Amniotic stem cell (primary cell): ENCODE measurements around the gene SLFN11.
"Not testable (repeated sequence)": the region's sequence is repeated elsewhere in the genome, so short reads cannot be mapped to it uniquely, and the experiment has no call there.

Experiments
- DNase-seq: peaks from one replicate; lab custom pipeline; 2025; lab: John Stamatoyannopoulos, UW

The SLFN11 gene

DNA sequence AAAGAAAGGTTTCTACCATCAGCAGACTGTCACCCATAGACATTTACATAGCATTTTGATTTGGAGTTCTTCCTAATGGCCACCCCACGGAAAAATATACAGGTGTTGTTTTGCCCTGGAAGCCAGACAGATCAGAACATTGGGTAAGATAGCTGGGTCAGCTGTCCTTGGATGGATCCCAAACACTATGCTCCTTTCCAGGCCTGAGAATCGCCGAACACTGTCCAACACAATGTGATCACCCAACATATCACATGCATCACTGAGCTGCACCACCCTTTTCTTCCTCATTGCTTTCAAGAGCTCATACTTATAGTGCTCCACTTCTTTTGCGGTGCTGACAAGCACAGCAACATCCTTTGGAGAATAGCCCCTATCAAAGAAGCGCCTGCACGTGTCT lies 21.1 kb downstream of the SLFN11 start:
- no peak for DNase-seq

DNA sequence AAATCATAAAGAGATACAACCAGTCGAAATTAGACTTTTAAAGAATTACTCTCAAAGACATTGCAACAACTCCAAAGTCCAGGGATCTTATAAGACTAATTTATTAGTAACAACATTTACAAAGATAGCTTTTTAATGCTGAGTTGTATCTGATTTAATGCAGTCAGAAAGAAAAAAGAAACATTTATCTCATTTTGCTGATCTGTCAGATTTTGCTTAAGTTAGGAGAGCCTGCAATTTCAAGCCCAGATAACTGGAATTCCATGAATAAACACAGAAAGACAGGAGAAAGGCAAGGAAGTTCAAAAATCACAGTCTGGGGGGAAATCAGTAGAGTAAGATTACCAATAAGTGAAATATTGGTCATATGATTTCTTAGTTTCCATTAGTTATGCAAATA lies 22.9 kb downstream of the SLFN11 start:
- DNase-seq, result no peak

DNA sequence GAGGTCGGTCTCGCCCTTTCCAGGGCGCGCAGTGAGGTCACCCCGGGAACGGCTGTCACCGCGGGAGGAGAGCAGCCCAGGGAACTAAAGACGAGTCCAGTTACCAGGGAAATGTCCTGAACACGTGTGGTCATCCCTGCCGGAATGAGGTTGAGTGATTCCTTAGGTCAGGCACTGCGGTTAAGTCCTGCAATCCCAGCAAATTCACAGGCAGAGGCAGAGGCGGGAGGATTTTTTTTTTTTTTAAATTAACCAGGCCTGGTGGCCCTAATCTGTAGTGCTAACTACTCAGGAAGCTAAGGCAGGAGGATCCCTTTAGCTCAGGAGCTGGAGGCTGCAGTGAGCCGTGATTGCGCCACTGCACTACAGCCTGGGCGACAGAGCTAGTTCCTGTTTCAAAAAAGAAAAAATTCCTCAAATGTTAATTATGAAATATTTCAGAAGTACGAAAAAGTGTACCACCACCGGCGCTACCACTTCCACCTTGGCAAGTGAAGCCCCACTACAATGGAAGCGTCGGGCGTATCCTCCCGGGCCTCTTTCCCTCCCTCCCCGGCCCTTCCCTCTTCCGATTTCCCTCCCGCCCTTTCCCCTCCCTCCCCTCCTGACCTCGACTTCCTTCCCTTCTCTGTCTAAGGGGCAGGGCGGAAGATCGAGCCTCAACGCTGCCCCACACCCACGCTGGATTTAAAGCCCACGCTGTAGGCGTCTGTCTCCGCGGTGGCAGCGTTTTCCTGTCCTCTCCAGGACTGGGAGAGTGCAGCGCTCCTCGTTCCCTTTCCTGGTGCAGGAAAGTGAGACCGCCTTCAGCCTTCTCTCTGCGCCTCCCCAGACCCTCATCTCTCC lies 27.3 kb downstream of the SLFN11 start:
- DNase-seq, result no peak

DNA sequence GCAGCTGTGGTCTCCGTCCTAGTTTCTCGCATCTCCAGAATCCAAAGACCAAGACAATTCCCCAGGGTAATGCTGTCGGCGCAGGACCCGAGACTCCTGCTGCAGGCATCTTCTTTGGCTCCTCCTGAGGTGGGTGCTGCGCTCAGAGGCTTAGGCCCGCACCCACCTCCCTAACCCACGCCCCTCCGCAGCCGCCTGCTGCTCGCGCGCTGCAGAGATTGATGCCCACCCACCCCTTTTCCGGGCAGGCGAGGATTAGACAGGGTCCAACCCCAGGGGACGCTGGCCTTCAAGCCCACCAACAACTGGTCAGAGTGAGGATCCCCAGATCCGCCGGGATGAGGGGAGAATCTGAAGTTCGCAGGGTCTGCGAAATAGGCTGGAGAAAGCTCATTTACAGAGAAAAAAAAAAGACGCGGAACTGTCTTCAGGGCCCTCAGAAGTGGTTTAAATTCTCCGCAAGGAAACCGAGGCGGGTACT lies 27.9 kb downstream of the SLFN11 start:
- no peak for DNase-seq

DNA sequence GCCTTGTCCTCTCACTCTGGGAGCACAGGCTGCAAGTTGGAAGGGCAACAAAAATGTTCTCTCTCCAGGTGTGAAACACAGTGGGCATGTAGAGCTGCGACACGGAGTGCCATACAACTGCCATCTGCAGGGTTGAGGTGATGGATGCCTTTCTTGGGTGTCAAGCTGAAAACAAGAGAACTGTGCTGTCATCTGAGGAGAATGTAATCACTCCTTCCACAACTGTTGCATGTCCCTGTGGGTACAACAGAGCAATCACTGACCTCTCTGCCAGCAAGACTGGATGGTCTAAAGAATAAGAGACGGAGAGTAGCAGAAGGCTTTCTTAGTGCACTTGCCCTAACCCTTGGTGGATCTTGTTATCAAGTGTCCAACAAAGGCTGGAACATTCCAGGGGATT lies 29.2 kb downstream of the SLFN11 start:
- DNase-seq, result no peak

DNA sequence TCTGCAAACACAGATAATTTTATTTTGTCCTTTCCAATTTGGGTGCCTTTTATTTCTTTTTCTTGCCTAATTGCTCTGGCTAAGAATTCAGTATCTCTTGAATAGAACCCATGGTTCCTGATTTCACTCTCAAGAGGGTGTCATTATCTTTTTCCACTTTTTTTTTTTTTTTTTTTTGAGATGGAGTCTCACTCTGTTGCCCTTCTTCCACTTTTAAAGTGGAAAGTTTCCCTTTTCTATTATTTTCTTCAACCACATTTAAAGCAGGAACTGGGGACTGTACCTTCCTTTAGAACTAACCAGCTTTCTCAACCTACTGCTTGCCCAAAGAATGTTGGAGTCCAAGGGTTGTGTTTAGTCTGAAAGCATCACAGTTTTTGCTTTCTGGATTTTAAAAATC lies 31.1 kb downstream of the SLFN11 start:
- no peak for DNase-seq

DNA sequence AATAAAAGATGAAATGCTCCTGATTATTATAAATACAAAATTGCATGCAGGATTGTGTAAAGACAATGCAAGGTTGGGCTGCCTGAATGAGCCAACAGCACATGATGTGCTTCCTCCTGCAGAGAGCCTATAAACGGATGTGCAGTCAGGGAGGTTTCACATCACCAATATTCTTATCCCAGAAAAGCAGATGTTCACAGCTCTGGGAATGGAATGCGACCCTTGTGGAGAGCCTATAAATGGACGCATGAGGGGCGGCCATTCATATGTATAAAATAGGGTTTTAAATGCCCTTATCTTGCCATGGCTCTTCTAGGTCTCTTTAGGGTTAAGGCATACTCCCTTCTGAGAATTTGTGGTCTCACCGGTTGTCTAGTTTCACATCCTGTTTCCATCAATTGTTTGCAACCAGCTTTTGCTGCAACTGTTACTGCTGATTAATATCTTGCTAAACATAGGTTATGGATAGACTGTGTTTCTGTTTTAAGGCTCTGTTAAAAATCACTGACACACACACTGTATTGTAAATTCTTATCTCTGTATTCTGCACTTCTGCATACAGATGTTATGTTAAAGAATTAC lies 31.9 kb downstream of the SLFN11 start:
- DNase-seq, result no peak

DNA sequence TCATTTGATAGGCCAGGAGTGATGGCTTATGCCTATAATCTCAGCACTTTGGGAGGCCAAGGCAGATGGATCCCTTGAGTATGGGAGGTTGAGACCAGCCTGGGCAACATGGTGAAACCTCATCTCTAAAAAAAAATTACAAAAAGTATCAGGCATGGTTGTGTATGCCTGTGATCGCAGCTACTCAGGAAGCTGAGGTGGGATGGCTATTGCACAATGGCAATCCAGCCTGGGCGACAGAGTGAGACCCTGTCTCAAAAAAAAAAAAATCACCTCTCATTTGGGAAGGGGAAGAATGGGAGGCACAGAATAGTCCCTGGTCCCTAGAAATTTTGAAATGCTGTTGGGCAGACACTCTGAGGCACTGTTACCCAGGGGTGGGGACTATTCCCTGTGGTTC lies 35.2 kb downstream of the SLFN11 start:
- DNase-seq, result no peak

DNA sequence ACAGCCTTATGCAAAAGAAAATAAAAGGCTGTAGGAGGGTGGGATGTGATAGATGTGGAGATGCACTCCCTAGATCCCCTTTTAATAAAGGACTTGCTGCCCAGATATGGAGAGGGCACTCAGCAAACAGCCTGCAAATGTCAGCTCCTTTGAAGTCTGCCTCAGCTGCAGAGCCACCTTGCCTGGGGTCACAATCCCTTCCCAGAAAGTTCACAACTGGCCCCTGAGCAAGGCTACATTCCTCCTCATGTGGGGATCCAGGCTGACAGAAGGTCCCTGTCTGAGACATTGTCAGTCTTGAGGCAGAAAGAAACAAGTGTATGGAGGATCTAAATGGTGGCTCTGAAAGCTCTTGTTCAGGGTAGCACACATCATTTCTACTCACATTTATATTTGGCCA lies 36.1 kb downstream of the SLFN11 start:
- no peak for DNase-seq

DNA sequence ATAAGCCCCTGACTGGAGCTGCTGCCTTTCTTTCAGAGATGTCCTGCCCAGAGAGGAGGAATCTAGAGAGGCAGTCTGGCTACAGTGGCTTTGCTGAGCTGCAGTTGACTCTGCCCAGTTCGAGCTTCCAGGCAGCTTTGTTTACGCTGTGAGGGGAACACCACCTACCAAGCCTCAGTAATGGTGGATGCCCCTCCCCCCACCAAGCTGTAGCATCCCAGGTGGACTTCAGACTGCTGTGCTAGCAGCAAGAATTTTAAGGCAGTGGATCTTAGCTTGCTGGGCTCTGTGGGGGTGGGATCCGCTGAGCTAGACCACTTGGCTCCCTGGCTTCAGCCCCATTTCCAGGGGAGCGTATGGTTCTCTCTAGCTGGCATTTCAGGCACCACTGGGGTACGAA lies 39.8 kb downstream of the SLFN11 start:
- DNase-seq, result not testable (repeated sequence)

DNA sequence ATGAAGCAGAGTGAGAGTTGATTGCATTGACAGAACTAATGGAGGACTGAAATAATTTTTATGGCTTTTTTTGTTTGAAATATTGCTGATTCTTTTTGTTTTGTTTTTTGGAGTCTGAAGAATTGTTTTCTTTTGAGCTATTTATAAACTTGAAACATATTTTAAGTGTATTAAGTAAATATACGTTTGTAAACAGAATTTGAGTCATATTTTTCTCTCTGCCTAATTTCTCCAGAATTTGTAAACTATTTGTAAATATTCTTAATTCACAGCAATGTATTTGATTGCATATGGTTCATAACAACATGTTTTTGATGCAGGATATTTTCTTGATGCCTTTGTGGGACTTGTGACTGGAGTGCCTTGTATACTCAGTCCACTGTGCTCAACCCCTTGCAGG lies 50.7 kb downstream of the SLFN11 start:
- DNase-seq, result no peak

DNA sequence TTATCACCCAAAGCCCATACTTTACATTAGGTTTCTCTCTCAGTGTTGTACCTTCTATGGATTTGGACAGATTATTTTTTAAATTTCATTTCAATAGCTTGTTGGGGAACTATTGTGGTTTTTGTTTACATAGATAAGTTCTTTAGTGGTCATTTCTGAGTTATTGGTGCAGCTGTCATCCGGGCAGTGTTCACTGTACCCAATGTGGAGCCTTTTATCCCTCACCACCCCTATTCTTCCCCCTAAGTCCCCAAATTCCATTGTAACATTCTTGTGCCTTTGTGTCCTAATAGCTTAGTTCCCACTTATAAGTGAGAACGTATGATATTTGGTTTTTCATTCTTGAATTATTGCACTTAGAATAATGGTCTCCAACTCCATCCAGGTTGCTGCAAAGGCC lies 57.5 kb downstream of the SLFN11 start:
- no peak for DNase-seq

DNA sequence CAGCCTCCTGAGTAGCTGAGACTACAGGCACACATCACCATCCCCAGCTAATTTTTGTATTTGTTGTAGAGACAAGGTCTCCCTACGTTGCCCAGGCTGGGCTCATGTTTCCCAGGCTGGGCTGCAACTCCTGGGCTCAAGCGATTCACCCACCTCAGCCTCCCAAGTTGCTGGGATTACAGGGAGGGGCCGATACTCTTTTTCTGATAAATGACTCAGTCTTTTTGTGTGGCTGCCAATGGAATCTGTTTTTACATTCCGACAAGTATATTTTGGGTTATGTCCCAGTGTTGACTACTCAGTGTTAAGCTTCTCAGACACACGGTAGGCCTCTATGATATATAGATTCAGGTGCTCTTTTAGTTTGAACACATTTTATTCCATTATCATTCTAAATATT lies 58.1 kb downstream of the SLFN11 start:
- peak; percentile 51 for DNase-seq

DNA sequence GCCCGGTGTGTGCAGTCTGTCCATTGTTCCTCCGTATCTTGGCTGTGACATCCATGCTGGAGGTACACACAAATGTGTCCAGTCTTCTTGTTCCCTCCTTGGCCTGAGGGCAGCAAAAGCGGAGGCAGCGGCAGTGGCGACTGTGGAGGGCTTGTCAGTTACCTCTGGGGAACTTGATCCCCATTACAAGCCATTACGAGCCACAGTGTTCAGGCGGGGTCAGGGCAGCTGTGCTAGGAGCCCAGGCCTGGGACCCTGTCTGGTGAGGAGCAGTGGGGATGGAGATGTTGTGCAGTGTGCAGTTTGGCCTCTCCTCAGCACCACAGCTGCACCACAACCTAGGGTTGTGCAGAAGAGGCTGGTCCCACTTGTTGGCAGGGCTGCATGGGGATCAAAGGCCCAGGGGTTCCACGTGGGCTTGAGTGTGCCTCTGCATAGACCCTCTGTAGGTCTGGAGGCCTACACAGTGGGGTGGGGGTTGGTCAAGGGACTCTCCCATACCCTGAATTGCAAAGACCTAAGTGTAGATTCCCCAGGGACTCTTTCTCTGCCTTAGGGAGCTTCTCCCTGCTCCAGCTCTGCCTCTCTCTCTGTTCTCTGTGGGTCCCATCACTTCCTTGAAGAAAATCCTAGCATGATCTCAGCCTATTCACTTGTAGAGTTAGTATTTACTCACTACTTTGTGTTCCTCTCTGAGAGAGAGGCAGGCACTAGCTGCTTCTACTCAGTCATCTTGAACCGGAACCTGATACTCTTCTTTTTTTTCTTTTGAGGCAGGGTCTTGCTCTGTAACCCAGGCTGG lies 58.8 kb downstream of the SLFN11 start:
- DNase-seq, result no peak

DNA sequence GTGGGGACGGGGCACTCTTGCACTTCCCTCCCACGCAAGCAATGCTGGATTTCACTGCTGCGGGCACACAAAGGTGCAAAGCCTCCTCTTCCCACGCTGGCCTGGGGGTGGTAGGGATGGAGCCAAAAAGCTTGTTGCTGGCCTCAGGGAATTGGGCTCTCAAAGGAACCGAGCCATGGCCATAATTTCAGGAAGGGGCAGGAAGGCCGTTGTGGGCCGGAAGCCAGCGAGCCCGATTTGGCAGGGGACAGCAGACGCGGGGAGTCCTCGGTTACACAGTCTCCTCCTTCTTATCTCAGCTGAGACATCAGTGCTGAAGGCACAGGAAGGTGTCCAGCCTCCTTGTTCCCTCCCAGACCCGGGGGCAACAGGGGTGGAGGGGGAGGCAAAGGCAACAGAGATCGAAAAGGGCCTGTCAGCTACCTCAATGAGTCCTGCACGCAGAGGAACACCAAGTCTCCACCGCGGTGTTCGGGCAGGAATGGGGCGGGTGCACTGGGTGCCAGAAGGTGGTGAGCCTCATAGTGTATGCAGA lies 59.5 kb downstream of the SLFN11 start:
- no peak for DNase-seq

DNA sequence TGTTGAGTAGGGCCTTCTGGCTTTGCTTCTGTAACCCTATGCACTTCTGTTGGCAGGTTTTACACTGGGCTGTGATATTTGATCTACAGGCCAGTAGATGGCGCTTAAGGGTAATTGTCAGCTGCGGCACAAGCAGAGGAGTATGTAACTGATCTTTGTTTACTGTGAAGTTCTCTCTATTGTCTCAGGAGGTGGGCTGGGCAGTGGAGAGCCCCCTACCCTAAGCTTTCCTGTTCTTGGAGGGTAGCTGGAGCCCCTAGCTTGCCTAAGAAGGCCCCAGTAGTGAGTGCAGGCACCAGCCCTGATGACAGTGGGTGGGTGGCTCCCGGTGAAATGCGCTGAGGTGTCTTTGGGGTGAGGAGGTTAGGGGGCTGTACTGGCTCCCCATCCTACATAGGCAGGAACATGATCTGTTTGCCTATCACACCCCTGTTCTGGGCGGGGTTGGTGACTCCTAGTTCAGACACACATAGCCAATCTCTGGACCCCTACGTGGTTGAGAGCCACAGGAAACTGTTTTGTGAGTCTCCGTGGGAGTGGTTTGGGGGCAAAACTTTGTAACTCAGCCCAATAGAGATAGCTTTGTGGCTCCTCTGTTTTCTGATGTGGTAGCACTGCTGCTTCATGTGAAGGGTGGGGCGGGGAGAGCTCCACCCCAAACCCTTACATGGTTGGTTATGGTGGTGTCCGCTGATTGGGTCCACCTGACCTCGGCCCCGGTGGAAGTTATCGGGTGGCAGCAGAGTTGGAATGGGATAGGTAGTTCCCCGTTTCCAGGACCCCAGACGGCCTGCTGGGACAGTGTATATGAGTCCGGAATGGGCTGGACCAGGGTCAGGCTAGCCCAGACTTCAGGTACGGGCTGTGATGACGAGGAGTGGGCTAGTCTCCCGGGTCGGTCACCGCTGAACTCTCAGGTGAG lies 60.4 kb downstream of the SLFN11 start:
- DNase-seq, result peak; percentile 20

DNA sequence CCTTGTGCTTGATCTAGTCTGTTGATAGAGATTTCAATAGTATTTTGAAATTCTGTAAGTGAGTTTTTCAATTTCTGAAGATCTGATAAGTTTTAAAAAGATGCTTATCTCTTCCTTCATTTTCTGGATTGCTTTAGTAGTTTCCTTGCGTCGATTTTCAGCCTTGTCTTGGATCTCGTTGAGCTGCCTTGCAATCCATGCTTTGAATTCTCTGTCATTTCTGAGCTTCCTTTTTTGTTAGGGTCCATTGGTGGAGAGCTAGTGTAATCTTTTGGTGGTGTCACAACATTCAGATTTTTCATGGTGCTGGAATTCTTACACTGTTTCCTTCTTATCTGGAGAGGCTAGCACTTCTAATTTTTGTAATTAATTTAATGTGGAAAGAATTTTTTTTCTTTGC lies 61.1 kb downstream of the SLFN11 start:
- no peak for DNase-seq

DNA sequence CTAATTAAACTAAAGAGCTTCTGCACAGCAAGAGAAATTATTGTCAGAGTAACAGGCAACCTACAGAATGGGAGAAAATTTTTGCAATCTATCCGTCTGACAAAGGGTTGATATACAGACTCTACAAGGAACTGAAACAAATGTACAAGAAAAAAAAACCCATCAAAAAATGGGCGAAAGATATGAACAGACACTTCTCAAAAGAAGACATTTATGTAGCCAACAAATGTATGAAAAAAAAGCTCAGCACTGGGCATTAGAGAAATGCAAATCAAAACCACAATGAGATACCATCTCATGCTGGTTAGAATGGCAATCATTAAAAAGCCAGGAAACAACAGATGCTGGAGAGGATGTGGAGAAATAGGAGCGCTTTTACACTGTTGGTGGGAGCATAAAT lies 64.1 kb downstream of the SLFN11 start:
- not testable (repeated sequence) for DNase-seq
